H1 (cell line): Measurements from ENCODE around the gene ARHGAP4. TPM values are rescaled to one million over a fixed set of nuclear protein-coding genes. Genes with fewer than 3 reads are reported as not detected.

Source experiments
- CTCF ChIA-PET: fragments of 300-600 bp; sonication (Branson Sonifier 250); formaldehyde crosslinking; loops from one replicate; lab custom pipeline; 2021; ENCODE audit not compliant: partially characterized antibody; lab: Charles Lee
- POLR2A ChIA-PET: fragments of 300-600 bp; sonication (Branson Sonifier 250); formaldehyde crosslinking; loops from one replicate; lab custom pipeline; 2021; ENCODE audit warnings: inconsistent platforms; ENCODE audit not compliant: partially characterized antibody; lab: Charles Lee
- DNase-seq, 2 experiments: peaks; one replicate each; pipeline versions ENCODE4 v3.0.0 to v3.0.0-alpha.2; 2010 to 2022; ENCODE audit warnings: low spot score in 2 of 2, low read depth in 1 of 2, mixed read lengths in 1 of 2
- FAIRE-seq: peaks from 2 replicates; lab custom pipeline; 2011; peaks lifted over from hg19 to GRCh38; lab: Jason Lieb, UNC
- H2AFZ ChIP-seq: 2 replicates; pipeline ENCODE4 v1.8.1; 2012; ENCODE audit warnings: low read length, inconsistent platforms
- H2AK5ac ChIP-seq: 2 replicates; pipeline ENCODE4 v1.6.1; 2013; ENCODE audit warnings: low read depth, low read length
- H2BK120ac ChIP-seq: replicated peaks from 2 replicates; pipeline ENCODE3; 2013; ENCODE audit warnings: low read depth, low read length, inconsistent platforms
- H2BK12ac ChIP-seq: 2 replicates; pipeline ENCODE4 v1.6.1; 2013; ENCODE audit warnings: low read depth, low read length
- H2BK15ac ChIP-seq: 2 replicates; pipeline ENCODE4 v1.6.1; 2013; ENCODE audit warnings: low read length
- H2BK20ac ChIP-seq: 2 replicates; pipeline ENCODE4 v1.6.1; 2013; ENCODE audit warnings: low read length
- H2BK5ac ChIP-seq: 2 replicates; pipeline ENCODE4 v1.6.1; 2013; ENCODE audit warnings: low read depth, low read length
- H3K14ac ChIP-seq: 2 replicates; pipeline ENCODE4 v1.6.1; 2013; ENCODE audit warnings: inconsistent platforms; ENCODE audit not compliant: insufficient read length
- H3K18ac ChIP-seq: 2 replicates; pipeline ENCODE4 v1.6.1; 2013; ENCODE audit warnings: low read length; ENCODE audit errors: extremely low read depth
- H3K23ac ChIP-seq: 2 replicates; pipeline ENCODE4 v1.6.1; 2013; ENCODE audit warnings: inconsistent platforms; ENCODE audit not compliant: insufficient read length
- H3K23me2 ChIP-seq: 2 replicates; pipeline ENCODE4 v1.6.1; 2013; ENCODE audit warnings: low read depth, low read length
- H3K27ac ChIP-seq: 2 replicates; pipeline ENCODE4 v1.6.1; 2011; ENCODE audit warnings: low read depth, low read length, inconsistent platforms
- H3K27me3 ChIP-seq, 4 experiments: replicated peaks in 1 of 4; 1 replicate in 1 of 4; 2 replicates in 3 of 4; pipeline versions ENCODE4 v1.6.1 to v1.8.1; 2011 to 2013; ENCODE audit warnings: low read length in 3 of 4, mild to moderate bottlenecking in 3 of 4, inconsistent platforms in 2 of 4, mixed read lengths in 2 of 4, moderate library complexity in 1 of 4; ENCODE audit not compliant: control insufficient read depth in 3 of 4, insufficient read depth in 3 of 4; ENCODE audit errors: extremely low read depth in 1 of 4
- H3K36me3 ChIP-seq, 4 experiments: 2 replicates each; pipeline versions ENCODE4 v1.6.1 to v1.8.1; 2011 to 2013; ENCODE audit warnings: mild to moderate bottlenecking in 4 of 4, low read length in 3 of 4, moderate library complexity in 2 of 4, control low read depth in 1 of 4, inconsistent platforms in 1 of 4; ENCODE audit not compliant: insufficient read depth in 4 of 4, control insufficient read depth in 2 of 4
- H3K4ac ChIP-seq: replicated peaks from 2 replicates; pipeline ENCODE3; 2013; ENCODE audit warnings: low read length, low read depth, mixed read lengths, inconsistent platforms; ENCODE audit not compliant: insufficient read length
- H3K4me1 ChIP-seq, 4 experiments: replicated peaks in 1 of 4; 1 replicate in 1 of 4; 2 replicates in 3 of 4; pipeline versions ENCODE4 v1.6.1 to v1.8.1; 2011 to 2013; ENCODE audit warnings: low read length in 3 of 4, inconsistent platforms in 2 of 4, mixed read lengths in 1 of 4; ENCODE audit not compliant: insufficient read depth in 4 of 4, control insufficient read depth in 3 of 4
- H3K4me2 ChIP-seq, 2 experiments: 2 replicates each; pipeline versions ENCODE4 v1.6.1 to v1.8.1; 2011 to 2013; ENCODE audit warnings: low read depth in 2 of 2, low read length in 2 of 2, control low read depth in 1 of 2, inconsistent platforms in 1 of 2, mild to moderate bottlenecking in 1 of 2; ENCODE audit not compliant: insufficient read depth in 1 of 2
- H3K4me3 ChIP-seq, 4 experiments: fragments of 200-600, 300-600 bp in 1 of 4; sonication (generic), shearing (Covaris generic), sonication (Bioruptor Twin) in 1 of 4; 2 replicates each; pipeline versions ENCODE4 v1.5.1 to v1.8.1; 2011 to 2016; ENCODE audit warnings: low read length in 4 of 4, low read depth in 3 of 4, control low read depth in 2 of 4, inconsistent platforms in 2 of 4, mild to moderate bottlenecking in 2 of 4, mixed read lengths in 1 of 4, moderate library complexity in 1 of 4; ENCODE audit not compliant: insufficient read depth in 2 of 4; ENCODE audit errors: extremely low read depth in 1 of 4
- H3K56ac ChIP-seq: replicated peaks from 2 replicates; pipeline ENCODE3; 2013; ENCODE audit warnings: low read depth, mild to moderate bottlenecking, mixed read lengths, low read length, inconsistent platforms; ENCODE audit not compliant: insufficient read length
- H3K79me1 ChIP-seq: 2 replicates; pipeline ENCODE4 v1.6.1; 2013; ENCODE audit warnings: low read depth, low read length, control low read depth
- H3K79me2 ChIP-seq, 2 experiments: 2 replicates each; pipeline versions ENCODE4 v1.6.1 to v1.8.1; 2012 to 2013; ENCODE audit warnings: low read length in 2 of 2, mild to moderate bottlenecking in 2 of 2, inconsistent platforms in 1 of 2; ENCODE audit not compliant: insufficient read depth in 2 of 2, control insufficient read depth in 1 of 2
- H3K9ac ChIP-seq, 4 experiments: replicated peaks in 1 of 4; 1 replicate in 1 of 4; 2 replicates in 3 of 4; pipeline versions ENCODE4 v1.6.1 to v1.8.1; 2011 to 2013; ENCODE audit warnings: low read depth in 3 of 4, low read length in 3 of 4, control low read depth in 2 of 4, mild to moderate bottlenecking in 2 of 4, moderate library complexity in 2 of 4, inconsistent platforms in 1 of 4; ENCODE audit errors: extremely low read depth in 1 of 4
- H3K9me3 ChIP-seq, 2 experiments: 2 replicates each; pipeline versions ENCODE4 v1.6.1 to v1.8.1; 2012 to 2013; ENCODE audit warnings: mild to moderate bottlenecking in 2 of 2, moderate library complexity in 2 of 2, control low read depth in 1 of 2, inconsistent platforms in 1 of 2, low read depth in 1 of 2, low read length in 1 of 2, mixed read lengths in 1 of 2; ENCODE audit not compliant: insufficient read depth in 2 of 2
- H4K20me1 ChIP-seq, 2 experiments: replicated peaks in 1 of 2; 2 replicates each; pipeline versions ENCODE3 to v1.8.1; 2011 to 2013; ENCODE audit warnings: inconsistent platforms in 2 of 2, low read length in 2 of 2, mild to moderate bottlenecking in 1 of 2; ENCODE audit not compliant: insufficient read depth in 2 of 2, control insufficient read depth in 1 of 2
- H4K5ac ChIP-seq: 2 replicates; pipeline ENCODE4 v1.6.1; 2013; ENCODE audit warnings: low read length, low read depth, mixed read lengths, inconsistent platforms; ENCODE audit not compliant: insufficient read length
- H4K8ac ChIP-seq: 2 replicates; pipeline ENCODE4 v1.8.0; 2013; ENCODE audit warnings: mild to moderate bottlenecking, moderate library complexity, low read length, inconsistent platforms; ENCODE audit not compliant: insufficient read depth; ENCODE audit errors: extremely low read depth
- H4K91ac ChIP-seq: replicated peaks from 2 replicates; pipeline ENCODE3; 2013; ENCODE audit warnings: low read length, mixed read lengths, inconsistent platforms; ENCODE audit not compliant: insufficient read length
- MAFK ChIP-seq: IDR thresholded peaks from 2 replicates; pipeline ENCODE4 v1.6.1; 2012; ENCODE audit warnings: low read depth, mild to moderate bottlenecking, improper control_type of control experiment, low read length
- RXRA ChIP-seq: IDR thresholded peaks from 2 replicates; pipeline ENCODE4 v1.6.1; 2011; ENCODE audit warnings: low read depth, mild to moderate bottlenecking, low read length, moderate library complexity; ENCODE audit not compliant: insufficient read depth
- WGBS, 2 experiments: shearing (Covaris generic) in 1 of 2; methylation state at CpG; one replicate each; pipeline versions ENCODE4 v1.1.6 to v1.1.7; 2013 to 2015; ENCODE audit warnings: low lambda C conversion rate in 2 of 2, mixed read lengths in 2 of 2, inconsistent platforms in 1 of 2, low coverage in 1 of 2, missing lambda C conversion rate in 1 of 2; ENCODE audit not compliant: insufficient replicate concordance in 2 of 2, insufficient coverage in 1 of 2, insufficient read length in 1 of 2; ENCODE audit errors: extremely low coverage in 1 of 2, missing lambda C conversion rate in 1 of 2; 5-methylcytosine and 5-hydroxymethylcytosine counted together
- polyA plus RNA-seq, 7 experiments: library from polyadenylated mRNA; depleted of rRNA in 3 of 7; stranded (reverse) in 5 of 7; unstranded in 2 of 7; fragments of >200 nt in 5 of 7; fragments of 200-250 nt in 2 of 7; gene quantifications; 1 replicate in 5 of 7; 2 replicates in 1 of 7; 4 replicates in 1 of 7; pipeline versions ENCODE4 v1.2.1 to v1.2.3, GENCODE V29; 2011 to 2013; ENCODE audit warnings: missing spikeins in 2 of 7, mixed read lengths in 2 of 7
- total RNA-seq: library from RNA; stranded (reverse); fragmentation: NEBNext Ultra II Directional; extraction: Animal tissue kit (Norgen Biotek cat#: 25700); gene quantifications from 2 replicates; pipeline ENCODE4 v1.2.1, GENCODE V29; 2021

ARHGAP4 gene
- total and polyA plus RNA-seq, 2 of the 8 experiments (the other 6 are each of a cell fraction or from before 2014, with no cell fraction given) = 23.9 to 26.0 TPM

- Histone ChIP-seq H3K27me3 (no peaks in the 10 kb centered on the region), H3K4me2 (no peak overlapping the region), H3K18ac (no peak overlapping the region), H4K20me1 (no peaks in the 10 kb centered on the region), H4K8ac (no peak overlapping the region), H3K14ac (no peak overlapping the region), H2BK120ac (no peak overlapping the region), H3K23ac (no peak overlapping the region), H3K23me2 (no peaks in the 10 kb centered on the region), H3K4me1 (peaks cover 0 to 16% (median 0%) of the 10 kb centered on the region in 4 experiments; a peak in 3 of 7 replicates), H4K91ac (no peak overlapping the region), H3K9ac (no peak overlapping the region), H2AFZ (no peak overlapping the region), H3K36me3 (peaks cover 0 to 22% (median under 1%) of the 10 kb centered on the region in 4 experiments; a peak in 1 of 8 replicates), H3K4me3 (no peak overlapping the region)
- ChIA-PET CTCF (interaction anchor here (1.2 kb wide), 1 partner anchor 15 kb away, joined by 4 read pairs; no protein-coding TSS in a partner anchor), POLR2A (no interaction called here)
- FAIRE-seq (no peak), DNase-seq (no peak)
- 93% methylated on average over 5 of the region's 9 CpGs; no CpG with 5 or more reads in 1 of the 2 experiments for WGBS, 2 experiments
- TF ChIP-seq MAFK (no peak), RXRA (no peak)
- TF ChIP-seq, all 59 proteins: peak for 0
- H4K5ac ChIP-seq = no peak overlapping the region
- no peak overlapping the region for H3K27ac ChIP-seq
- no peak overlapping the region for H2BK12ac ChIP-seq
- no peak overlapping the region for H2AK5ac ChIP-seq
- no peak overlapping the region for H2BK15ac ChIP-seq
- H3K9me3 ChIP-seq = no peaks in the 10 kb centered on the region
- no peak overlapping the region for H2BK5ac ChIP-seq
- no peak overlapping the region for H3K4ac ChIP-seq
- H3K79me2 ChIP-seq = no peaks in the 10 kb centered on the region
- no peak overlapping the region for H2BK20ac ChIP-seq
- H3K79me1 ChIP-seq = no peaks in the 10 kb centered on the region
- no peak overlapping the region for H3K56ac ChIP-seq
Observed at GRCh38 chrX:153865685-153866084, 60.4 kb downstream of the ARHGAP4 start.
